B cell (primary cell): ENCODE data around the gene PODXL. TPM values are rescaled to one million over a fixed set of nuclear protein-coding genes. Genes with fewer than 3 reads are reported as not detected.

ENCODE experiments used
- ATAC-seq: fragments of 200-7000 bp; cut with Tn5 transposase; one replicate; pipeline ENCODE4 v1.10.0; 2021; ENCODE audit warnings: low read depth, mild to moderate bottlenecking, moderate number of reproducible peaks, moderate library complexity
- CTCF ChIA-PET: fragments of 350-600 bp; sonication (Branson Sonifier 250); formaldehyde crosslinking; loops from one replicate; lab custom pipeline; 2021; ENCODE audit warnings: antibody characterized with exemption, inconsistent platforms; lab: Charles Lee
- POLR2A ChIA-PET: fragments of 350-600 bp; sonication (Branson Sonifier 250); formaldehyde crosslinking; loops from one replicate; lab custom pipeline; 2021; ENCODE audit warnings: antibody characterized with exemption; lab: Charles Lee
- DNase-seq: peaks from one replicate; pipeline ENCODE4 v3.0.0; 2013
- H2AFZ ChIP-seq: 2 replicates; pipeline ENCODE4 v1.6.1; 2012; ENCODE audit warnings: mild to moderate bottlenecking, low read depth, low read length; ENCODE audit not compliant: insufficient read depth, poor library complexity, severe bottlenecking
- H3K27ac ChIP-seq, 2 donors: 1 replicate in 1 of 2; 2 replicates in 1 of 2; pipeline ENCODE4 v1.5.1; 2012 to 2013; ENCODE audit warnings: low read length in 2 of 2, mild to moderate bottlenecking in 2 of 2, moderate library complexity in 1 of 2
- H3K27me3 ChIP-seq, 4 experiments: fragments of 200-600 bp in 1 of 4; sonication (generic) in 1 of 4; replicated peaks in 1 of 4; 1 replicate in 2 of 4; 2 replicates in 2 of 4; pipeline versions ENCODE4 v1.6.1 to v1.7.0; 2013 to 2016; ENCODE audit warnings: low read length in 3 of 4, mild to moderate bottlenecking in 2 of 4, mixed read lengths in 1 of 4, moderate library complexity in 1 of 4; ENCODE audit not compliant: insufficient read depth in 4 of 4, control insufficient read depth in 3 of 4; ENCODE audit errors: control extremely low read depth in 1 of 4
- H3K36me3 ChIP-seq, 2 experiments: replicated peaks in 1 of 2; 1 replicate in 1 of 2; 2 replicates in 1 of 2; pipeline versions ENCODE4 v1.6.1 to v1.7.1; 2013; ENCODE audit warnings: low read length in 1 of 2; ENCODE audit not compliant: insufficient read depth in 2 of 2, control insufficient read depth in 1 of 2; ENCODE audit errors: control extremely low read depth in 1 of 2, extremely low read depth in 1 of 2
- H3K4me1 ChIP-seq, 2 donors: fragments of 200-600 bp in 1 of 2; sonication (generic) in 1 of 2; 1 replicate in 1 of 2; 2 replicates in 1 of 2; pipeline versions ENCODE4 v1.5.1 to v1.6.1; 2013 to 2017; ENCODE audit warnings: low read length in 2 of 2; ENCODE audit not compliant: control insufficient read depth in 2 of 2, insufficient read depth in 2 of 2
- H3K4me2 ChIP-seq: replicated peaks from 2 replicates; pipeline ENCODE3; 2012; ENCODE audit warnings: mild to moderate bottlenecking, low read depth, low read length; ENCODE audit not compliant: poor library complexity, severe bottlenecking
- H3K4me3 ChIP-seq, 5 experiments: fragments of 200-600 bp in 1 of 5; sonication (generic) in 1 of 5; 1 replicate in 3 of 5; 2 replicates in 2 of 5; pipeline versions ENCODE4 v1.5.1 to v1.7.0; 2011 to 2016; ENCODE audit warnings: low read length in 4 of 5, mild to moderate bottlenecking in 4 of 5, low read depth in 2 of 5, control low read depth in 1 of 5, moderate library complexity in 1 of 5; ENCODE audit not compliant: insufficient read depth in 1 of 5; ENCODE audit errors: control extremely low read depth in 1 of 5, extremely low read depth in 1 of 5
- H3K79me2 ChIP-seq: fragments of 200-600 bp; sonication (generic); one replicate; pipeline ENCODE4 v1.6.0; 2016; ENCODE audit warnings: low read length; ENCODE audit not compliant: control insufficient read depth, insufficient read depth
- H3K9ac ChIP-seq: fragments of 200-600 bp; sonication (generic); 2 replicates; pipeline ENCODE4 v1.6.1; 2017; ENCODE audit warnings: mild to moderate bottlenecking, low read length, moderate library complexity
- H3K9me3 ChIP-seq, 3 donors: one replicate each; pipeline versions ENCODE4 v1.6.1 to v1.7.1; 2013; ENCODE audit warnings: low read length in 2 of 3; ENCODE audit not compliant: control insufficient read depth in 2 of 3, insufficient read depth in 1 of 3; ENCODE audit errors: control extremely low read depth in 1 of 3
- H4K20me1 ChIP-seq: 2 replicates; pipeline ENCODE4 v1.6.0; 2012; ENCODE audit warnings: mild to moderate bottlenecking, low read length; ENCODE audit not compliant: insufficient read depth, control insufficient read depth, poor library complexity, severe bottlenecking
- H3K27ac Mint-ChIP-seq: one replicate; pipeline ENCODE4 v1.8.0; 2021; ENCODE audit warnings: mixed read lengths
- H3K27me3 Mint-ChIP-seq: one replicate; pipeline ENCODE4 v1.8.0; 2021; ENCODE audit warnings: mixed read lengths
- H3K4me1 Mint-ChIP-seq: one replicate; pipeline ENCODE4 v1.8.0; 2021; ENCODE audit warnings: mixed read lengths
- H3K4me3 Mint-ChIP-seq: one replicate; pipeline ENCODE4 v1.8.0; 2021; ENCODE audit warnings: mixed read lengths
- H3K9me3 Mint-ChIP-seq: one replicate; pipeline ENCODE4 v1.8.0; 2022; ENCODE audit warnings: mixed read lengths; ENCODE audit not compliant: insufficient read depth
- CTCF ChIP-seq: fragments of 200-600 bp; IDR thresholded peaks from one replicate; pipeline ENCODE4 v1.8.0; 2022; ENCODE audit warnings: antibody characterized with exemption, mild to moderate bottlenecking
- EZH2 ChIP-seq: IDR thresholded peaks from 2 replicates; pipeline ENCODE4 v1.6.1; 2012; ENCODE audit warnings: borderline replicate concordance, low read depth, mild to moderate bottlenecking, moderate library complexity, low read length; ENCODE audit not compliant: insufficient read depth, poor library complexity, severe bottlenecking
- WGBS: methylation state at CpG from one replicate; pipeline ENCODE4 v1.1.5; 2013; ENCODE audit warnings: missing lambda C conversion rate; ENCODE audit not compliant: insufficient coverage; 5-methylcytosine and 5-hydroxymethylcytosine counted together
- intact Hi-C: fragments of 100-400 bp; cut with micrococcal nuclease; formaldehyde crosslinking; loops from one replicate; pipeline ENCODE4 v1.10.0; 2022
- polyA plus RNA-seq: library from polyadenylated mRNA; depleted of rRNA; stranded (reverse); fragments of >200 nt; gene quantifications from 2 replicates; pipeline ENCODE4 v1.2.3, GENCODE V29; 2012
- total RNA-seq, 2 donors: library from RNA; stranded (reverse); fragments of 120-200 nt in 1 of 2; gene quantifications; 1 replicate in 1 of 2; 2 replicates in 1 of 2; pipeline versions ENCODE4 v1.2.3 to v1.2.4, GENCODE V29; 2013 to 2022

PODXL gene
- total and polyA plus RNA-seq, 2 donors (not counting 1 experiment from before 2014, with no cell fraction given), result 1.5 to 5.8 TPM

GRCh38 chr7:131547589-131547988, 8.8 kb downstream of the PODXL start:
- H3K4me1 ChIP-seq, result no peaks in the 10 kb centered on the region
- no peaks in the 10 kb centered on the region for H3K79me2 ChIP-seq
- POLR2A ChIA-PET, result no interaction called here
- H2AFZ ChIP-seq, result no peak overlapping the region
- no peak overlapping the region for H3K9ac ChIP-seq
- no peak for ATAC-seq
- 97% methylated on average over 8 of the region's 8 CpGs for WGBS
- no peak overlapping the region for H3K4me2 ChIP-seq
- H3K4me3 ChIP-seq, result no peak overlapping the region
- H3K9me3 ChIP-seq, result peaks cover 0 to 9% (median 0%) of the 10 kb centered on the region in 3 donors
- DNase-seq, result no peak
- H3K27me3 ChIP-seq, result peaks cover 0 to 6% (median 0%) of the 10 kb centered on the region in 4 experiments
- CTCF ChIA-PET, result interaction anchor here (0.9 to 2.7 kb wide), 3 partner anchors 11 to 107 kb away, joined by 3 to 8 read pairs (median 4); no protein-coding TSS in a partner anchor
- Mint-ChIP-seq H3K4me3 (no peak overlapping the region), H3K27ac (no peak overlapping the region), H3K9me3 (no peaks in the 10 kb centered on the region), H3K4me1 (no peaks in the 10 kb centered on the region), H3K27me3 (peaks cover 4% of the 10 kb centered on the region)
- no peak overlapping the region for H3K27ac ChIP-seq
- intact Hi-C loops, result no loop called here
- no peaks in the 10 kb centered on the region for H4K20me1 ChIP-seq
- H3K36me3 ChIP-seq, result no peaks in the 10 kb centered on the region
- TF ChIP-seq CTCF (no peak), EZH2 (no peak)

- Histone ChIP-seq H3K36me3 (no peaks in the 10 kb centered on the region), H4K20me1 (no peaks in the 10 kb centered on the region), H2AFZ (no peak overlapping the region), H3K4me3 (no peak overlapping the region), H3K27ac (no peak overlapping the region), H3K9me3 (peaks cover 0 to 9% (median 0%) of the 10 kb centered on the region in 3 donors), H3K4me2 (no peak overlapping the region), H3K27me3 (no peaks in the 10 kb centered on the region), H3K4me1 (no peaks in the 10 kb centered on the region), H3K9ac (no peak overlapping the region), H3K79me2 (no peaks in the 10 kb centered on the region)
- H3K9me3 Mint-ChIP-seq, result no peaks in the 10 kb centered on the region
- ATAC-seq, result peak; percentile 49
- peaks cover 3% of the 10 kb centered on the region for H3K27me3 Mint-ChIP-seq
- no peak overlapping the region for H3K4me3 Mint-ChIP-seq
- 88% methylated on average over 6 of the region's 12 CpGs for WGBS
- POLR2A ChIA-PET, result no interaction called here
- H3K27ac Mint-ChIP-seq, result no peak overlapping the region
- CTCF ChIA-PET, result interaction anchor here (0.6 to 4.1 kb wide), 9 partner anchors 7 to 1153 kb away, joined by 3 to 11 read pairs (median 5); no protein-coding TSS in a partner anchor
- intact Hi-C loops, result no loop called here
- TF ChIP-seq EZH2, result no peak
- peak; percentile 72 for TF ChIP-seq CTCF
- DNase-seq, result peak; percentile 55
- no peaks in the 10 kb centered on the region for H3K4me1 Mint-ChIP-seq
These were observed 9.8 kb downstream of the PODXL start for GRCh38 chr7:131546583-131547141.
